NOMO-1 treated with dmso at 0.1 percent for 144 hours (cell line): ENCODE results near the gene KL.

Experiments used
- DNase-seq: peaks from one replicate; lab custom pipeline; 2025; ENCODE audit not compliant: unreplicated experiment; lab: John Stamatoyannopoulos, UW

KL gene

GRCh38 chr13:33003458-33004019, 12.7 kb upstream of the KL start:
- DNase-seq = no peak

DNA sequence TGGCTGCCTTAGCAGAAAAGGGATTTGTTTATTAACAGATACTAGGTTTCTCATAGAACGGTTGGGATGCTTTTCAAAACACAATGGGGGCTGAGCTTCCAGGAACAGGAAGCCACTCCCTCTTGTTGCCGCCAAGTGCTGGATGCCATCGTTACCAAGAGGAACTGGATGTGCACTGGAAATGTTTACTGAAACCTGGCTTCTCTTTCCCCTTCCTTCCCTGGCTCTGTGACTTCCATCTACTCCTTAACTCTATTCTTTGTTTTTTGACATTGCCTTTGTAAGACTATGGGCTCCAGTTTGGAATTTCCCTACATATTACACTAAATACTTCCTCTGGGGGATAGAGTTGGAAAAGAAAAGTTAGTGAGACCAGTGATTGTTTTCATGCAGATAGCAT, 11.7 kb upstream of the KL start:
- no peak for DNase-seq

GRCh38 chr13:33006134-33006533, 10.1 kb upstream of the KL start:
- no peak for DNase-seq

- DNase-seq = no peak
Observed at GRCh38 chr13:33006638-33007037, 9.6 kb upstream of the KL start.

DNA sequence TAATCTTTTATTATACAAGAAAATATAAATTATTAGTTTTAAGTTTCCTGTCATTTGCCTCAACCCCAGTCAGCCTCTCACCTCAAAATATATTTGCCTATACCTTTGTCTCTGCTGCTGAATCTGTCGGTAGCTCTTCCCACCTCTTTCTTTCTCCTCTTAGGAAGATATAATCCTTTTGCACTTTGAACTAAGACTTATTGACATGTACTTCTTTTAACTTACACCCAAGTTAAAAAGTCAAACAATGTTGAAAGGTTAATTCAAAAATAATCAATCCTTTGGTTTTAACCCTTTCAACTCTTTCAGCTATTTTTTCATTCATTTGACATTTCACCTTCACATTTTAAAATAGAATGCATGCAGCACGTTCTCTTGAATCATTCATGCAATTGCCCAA, 9.0 kb upstream of the KL start:
- no peak for DNase-seq

DNA sequence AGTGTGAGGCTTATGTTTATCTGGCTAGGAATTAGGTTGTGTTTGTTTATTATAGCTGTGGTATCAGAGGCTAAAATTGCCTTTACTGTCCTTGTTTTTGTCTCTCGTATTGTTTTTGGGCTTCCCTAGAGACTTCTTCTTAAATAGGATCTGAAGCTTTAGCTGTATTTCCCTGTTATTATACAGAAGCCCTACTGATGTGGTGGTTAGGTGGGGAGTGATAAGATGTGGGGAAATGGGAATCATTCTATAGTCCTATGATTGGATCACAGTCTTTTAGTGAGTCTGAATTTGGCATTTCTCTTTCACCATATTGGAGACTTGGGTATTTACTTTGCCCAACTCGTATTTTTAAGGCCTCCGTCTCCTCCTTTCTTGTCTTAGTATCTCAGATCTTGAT, 8.3 kb upstream of the KL start:
- DNase-seq = no peak

GRCh38 chr13:33008946-33009722, 7.1 kb upstream of the KL start:
- no peak for DNase-seq

DNA sequence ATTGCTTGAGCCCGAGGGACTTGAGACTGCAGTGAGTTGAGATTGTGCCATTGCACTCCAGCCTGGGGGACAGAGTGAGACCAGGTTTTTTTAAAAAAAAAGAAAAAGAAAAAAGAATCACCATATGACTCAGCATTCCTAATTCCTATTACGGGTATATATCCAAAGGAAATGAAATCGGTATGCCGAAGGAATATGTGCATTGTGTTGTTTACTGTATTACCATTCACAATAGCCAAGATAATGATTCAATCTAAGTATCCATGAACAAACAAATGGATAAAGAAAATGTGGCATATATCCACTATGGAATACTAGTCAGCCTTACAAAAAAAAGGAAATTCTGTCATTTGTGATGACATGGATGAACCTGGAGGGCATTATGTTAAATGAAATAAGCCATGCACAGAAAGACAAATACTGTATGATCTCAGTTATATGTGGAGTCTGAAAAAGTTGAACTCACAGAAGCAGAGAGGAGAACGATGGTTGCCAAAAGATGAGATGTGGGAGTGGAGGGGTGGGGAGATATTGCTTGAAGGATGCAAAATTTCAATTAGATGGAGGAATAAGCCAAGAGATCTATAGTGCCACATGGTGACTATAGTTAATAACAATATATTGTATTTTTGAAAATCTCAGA, 4.3 kb upstream of the KL start:
- DNase-seq = no peak

GRCh38 chr13:33014291-33014690, 1.9 kb upstream of the KL start:
- DNase-seq = no peak

DNA sequence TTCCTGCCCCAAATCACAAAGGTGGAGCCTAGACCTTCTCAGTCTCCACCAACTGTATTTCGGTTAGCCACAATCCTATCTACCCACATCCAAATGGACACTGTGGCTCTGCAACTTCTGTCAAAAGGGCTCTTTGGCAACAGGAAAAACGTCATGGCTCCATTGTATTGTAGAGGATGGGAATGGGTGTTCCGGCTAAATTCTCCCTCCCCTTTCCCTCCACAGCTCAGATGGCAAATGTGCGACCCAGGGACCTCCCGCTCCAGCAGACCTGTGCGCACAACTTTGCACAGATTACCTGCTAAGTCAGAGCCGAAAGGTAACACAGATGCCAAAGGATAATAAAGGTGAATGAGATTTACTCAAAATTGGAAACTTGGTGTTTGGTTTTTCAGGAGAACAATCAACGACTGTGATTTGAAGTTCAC, 968 bp upstream of the KL start:
- DNase-seq = no peak

GRCh38 chr13:33015791-33016323, 366 bp upstream of the KL start:
- no peak for DNase-seq

DNA sequence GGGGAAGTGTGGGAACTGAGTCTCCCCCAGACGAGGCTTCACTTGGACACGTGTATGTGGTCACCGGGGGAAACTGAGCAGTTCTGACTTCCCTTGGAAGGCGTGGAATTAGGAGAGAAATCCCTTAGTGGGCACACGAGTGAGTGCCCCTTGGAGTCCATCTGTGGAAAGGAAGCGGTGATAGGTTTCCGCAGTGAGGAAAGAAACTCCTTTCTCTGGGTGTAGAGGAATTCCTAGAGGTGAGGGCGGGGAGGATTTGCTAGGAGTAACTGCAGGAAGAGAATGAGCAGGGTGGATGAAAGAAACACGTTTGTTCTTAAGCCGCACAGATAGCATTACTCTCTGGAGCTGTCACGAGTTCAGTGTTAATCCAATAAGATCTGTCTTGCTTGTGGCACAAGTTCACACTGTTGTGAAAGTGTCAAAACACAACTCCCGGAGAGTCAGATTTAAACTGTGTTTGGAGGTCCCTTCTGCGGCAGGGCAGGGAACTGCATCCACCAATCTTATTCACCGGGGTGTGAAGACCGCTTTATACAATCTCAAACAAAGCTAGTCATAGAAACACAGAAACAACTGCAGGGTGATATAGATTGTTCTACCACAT, 1.2 kb downstream of the KL start:
- DNase-seq = peak; percentile 68

DNA sequence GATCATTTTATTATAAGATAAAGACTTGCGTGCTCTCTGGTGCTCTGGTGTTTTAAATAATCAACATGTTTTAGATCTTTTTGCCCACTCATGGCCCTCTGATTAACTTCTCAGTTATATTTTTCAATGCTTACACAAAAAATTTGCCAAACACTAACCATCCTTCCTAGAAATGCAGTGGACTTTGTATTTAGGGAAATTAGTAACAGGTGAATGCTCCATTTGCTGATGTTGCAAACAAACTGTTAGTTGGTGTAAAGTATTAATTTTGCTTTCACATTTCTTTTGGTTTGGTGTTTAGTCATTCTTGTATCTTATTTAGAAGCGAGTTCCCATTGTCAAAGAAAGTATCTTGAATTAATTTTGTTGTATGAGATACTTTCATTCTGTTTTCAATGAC, 2.7 kb downstream of the KL start:
- DNase-seq = no peak

GRCh38 chr13:33022986-33023385, 6.8 kb downstream of the KL start:
- no peak for DNase-seq

DNA sequence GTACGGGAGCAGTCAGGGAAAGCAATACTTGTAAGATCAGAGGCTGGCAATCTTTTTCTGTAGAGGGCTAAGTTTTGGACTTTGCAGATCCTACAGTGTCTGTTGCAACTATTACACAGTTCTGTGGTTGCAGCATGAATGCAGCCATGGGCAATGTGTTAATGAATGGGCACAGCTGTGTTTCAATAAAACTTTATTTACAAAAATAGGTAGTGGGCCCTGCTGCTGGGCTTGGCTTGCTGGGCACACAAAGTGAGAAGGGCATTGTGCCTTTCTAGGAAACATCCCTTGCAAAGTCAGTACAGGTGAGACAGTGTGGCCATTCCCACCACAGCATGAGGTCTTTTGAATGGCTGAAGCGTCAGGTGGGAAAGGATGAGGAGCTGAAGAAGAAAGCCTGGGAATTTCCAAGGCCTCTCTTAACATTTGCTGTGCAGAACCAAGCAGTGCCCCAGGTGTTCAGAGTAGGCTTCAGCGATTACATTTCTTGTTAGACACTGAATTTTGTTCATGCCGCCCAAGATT, 9.1 kb downstream of the KL start:
- DNase-seq = no peak

GRCh38 chr13:33026489-33027152, 10.4 kb downstream of the KL start:
- no peak for DNase-seq

- no peak for DNase-seq
Observed at GRCh38 chr13:33028620-33029019, 12.4 kb downstream of the KL start.

DNA sequence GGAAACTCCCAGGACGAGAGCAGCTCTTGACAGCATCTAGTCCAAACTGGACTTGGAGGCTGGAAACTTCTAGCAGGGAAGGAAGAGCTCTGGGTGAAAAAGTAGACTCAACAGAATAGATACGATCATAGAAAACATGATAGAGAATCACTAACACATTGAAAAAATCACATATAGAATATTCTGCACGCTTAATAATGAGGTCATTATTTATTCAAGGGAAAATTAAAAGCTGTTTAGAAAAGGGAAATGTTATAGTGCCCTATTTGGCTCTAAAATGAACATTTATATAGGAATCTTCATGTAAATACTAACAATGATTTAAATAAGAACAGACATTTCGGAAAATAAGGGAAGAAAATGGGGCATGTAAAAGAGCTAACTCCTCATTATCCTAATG, 15.1 kb downstream of the KL start:
- no peak for DNase-seq

DNA sequence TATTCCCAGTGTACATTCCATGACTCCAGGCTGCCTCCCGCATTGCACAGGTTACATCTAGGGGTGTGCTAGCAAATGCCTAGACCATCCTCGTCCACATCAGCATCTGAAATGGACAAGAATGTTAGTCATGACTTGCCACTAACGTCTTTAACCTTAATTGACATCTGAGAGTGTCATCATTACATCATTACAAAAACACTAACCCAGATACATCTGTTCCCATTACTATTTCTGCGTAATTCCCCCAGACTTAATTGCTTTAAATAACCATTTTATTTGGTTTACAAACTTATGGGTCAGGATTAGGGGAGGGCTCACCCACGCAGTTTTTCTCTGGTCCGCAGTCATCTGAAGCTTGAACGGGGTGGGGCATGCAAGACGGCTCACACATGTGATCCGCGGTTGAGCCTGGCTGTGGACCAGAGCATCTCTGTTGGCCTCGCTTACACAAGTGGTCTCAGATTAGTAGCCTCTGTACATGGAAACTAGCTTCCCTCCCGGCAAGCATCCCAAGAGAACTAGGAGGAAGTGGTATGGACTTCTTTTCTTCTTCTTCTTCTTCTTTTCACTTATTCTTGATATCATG, 15.9 kb downstream of the KL start:
- no peak for DNase-seq

- peak; percentile 87 for DNase-seq
Observed at GRCh38 chr13:33033051-33033812, 17.0 kb downstream of the KL start.
